C4-2B (cell line): ENCODE results near the gene AUTS2.

Source experiments
- ZFX ChIP-seq: fragments of 450-650 bp; IDR thresholded peaks from 2 replicates; pipeline ENCODE4 v1.6.1; 2017
- TF ChIP-seq, protein P1 (sequence below): fragments of 450-650 bp; conservative IDR thresholded peaks from 2 replicates; pipeline ENCODE4 v1.5.1; 2017; ENCODE audit warnings: mild to moderate bottlenecking

DNA sequence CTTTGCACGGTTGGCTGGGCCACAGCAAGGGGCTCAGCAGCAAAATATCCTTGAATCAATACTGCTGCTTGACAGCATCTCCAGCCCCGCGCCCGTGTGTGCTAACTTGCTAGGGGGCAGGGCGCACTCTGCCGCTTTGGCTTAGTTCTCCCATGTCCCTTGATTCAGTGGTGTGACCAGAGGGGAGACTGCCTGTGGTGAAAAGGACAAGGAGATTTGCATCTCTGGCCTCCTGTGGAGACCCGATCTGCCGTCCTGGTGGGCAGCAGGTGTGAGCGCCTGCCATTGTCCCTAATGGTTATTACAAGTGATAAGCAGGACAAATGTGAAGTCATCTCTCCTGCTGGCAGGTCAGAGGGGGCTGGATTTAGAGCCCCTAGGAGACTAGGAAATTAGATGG is 1033.4 kb downstream of the AUTS2 start:
- TF ChIP-seq, protein P1, sequence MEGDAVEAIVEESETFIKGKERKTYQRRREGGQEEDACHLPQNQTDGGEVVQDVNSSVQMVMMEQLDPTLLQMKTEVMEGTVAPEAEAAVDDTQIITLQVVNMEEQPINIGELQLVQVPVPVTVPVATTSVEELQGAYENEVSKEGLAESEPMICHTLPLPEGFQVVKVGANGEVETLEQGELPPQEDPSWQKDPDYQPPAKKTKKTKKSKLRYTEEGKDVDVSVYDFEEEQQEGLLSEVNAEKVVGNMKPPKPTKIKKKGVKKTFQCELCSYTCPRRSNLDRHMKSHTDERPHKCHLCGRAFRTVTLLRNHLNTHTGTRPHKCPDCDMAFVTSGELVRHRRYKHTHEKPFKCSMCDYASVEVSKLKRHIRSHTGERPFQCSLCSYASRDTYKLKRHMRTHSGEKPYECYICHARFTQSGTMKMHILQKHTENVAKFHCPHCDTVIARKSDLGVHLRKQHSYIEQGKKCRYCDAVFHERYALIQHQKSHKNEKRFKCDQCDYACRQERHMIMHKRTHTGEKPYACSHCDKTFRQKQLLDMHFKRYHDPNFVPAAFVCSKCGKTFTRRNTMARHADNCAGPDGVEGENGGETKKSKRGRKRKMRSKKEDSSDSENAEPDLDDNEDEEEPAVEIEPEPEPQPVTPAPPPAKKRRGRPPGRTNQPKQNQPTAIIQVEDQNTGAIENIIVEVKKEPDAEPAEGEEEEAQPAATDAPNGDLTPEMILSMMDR, result no peak
- no peak for TF ChIP-seq ZFX
